H1 (cell line): ENCODE data around the gene AMBP. TPM values are rescaled to one million over a fixed set of nuclear protein-coding genes. Genes with fewer than 3 reads are reported as not detected.

ENCODE experiments used
- CTCF ChIA-PET: fragments of 300-600 bp; sonication (Branson Sonifier 250); formaldehyde crosslinking; loops from one replicate; lab custom pipeline; 2021; ENCODE audit not compliant: partially characterized antibody; lab: Charles Lee
- POLR2A ChIA-PET: fragments of 300-600 bp; sonication (Branson Sonifier 250); formaldehyde crosslinking; loops from one replicate; lab custom pipeline; 2021; ENCODE audit warnings: inconsistent platforms; ENCODE audit not compliant: partially characterized antibody; lab: Charles Lee
- DNase-seq, 2 experiments: peaks; one replicate each; pipeline versions ENCODE4 v3.0.0 to v3.0.0-alpha.2; 2010 to 2022; ENCODE audit warnings: low spot score in 2 of 2, low read depth in 1 of 2, mixed read lengths in 1 of 2
- FAIRE-seq: peaks from 2 replicates; lab custom pipeline; 2011; peaks lifted over from hg19 to GRCh38; lab: Jason Lieb, UNC
- H2AFZ ChIP-seq: 2 replicates; pipeline ENCODE4 v1.8.1; 2012; ENCODE audit warnings: low read length, inconsistent platforms
- H2AK5ac ChIP-seq: 2 replicates; pipeline ENCODE4 v1.6.1; 2013; ENCODE audit warnings: low read depth, low read length
- H2BK120ac ChIP-seq: replicated peaks from 2 replicates; pipeline ENCODE3; 2013; ENCODE audit warnings: low read depth, low read length, inconsistent platforms
- H2BK12ac ChIP-seq: 2 replicates; pipeline ENCODE4 v1.6.1; 2013; ENCODE audit warnings: low read depth, low read length
- H2BK15ac ChIP-seq: 2 replicates; pipeline ENCODE4 v1.6.1; 2013; ENCODE audit warnings: low read length
- H2BK20ac ChIP-seq: 2 replicates; pipeline ENCODE4 v1.6.1; 2013; ENCODE audit warnings: low read length
- H2BK5ac ChIP-seq: 2 replicates; pipeline ENCODE4 v1.6.1; 2013; ENCODE audit warnings: low read depth, low read length
- H3K14ac ChIP-seq: 2 replicates; pipeline ENCODE4 v1.6.1; 2013; ENCODE audit warnings: inconsistent platforms; ENCODE audit not compliant: insufficient read length
- H3K18ac ChIP-seq: 2 replicates; pipeline ENCODE4 v1.6.1; 2013; ENCODE audit warnings: low read length; ENCODE audit errors: extremely low read depth
- H3K23ac ChIP-seq: 2 replicates; pipeline ENCODE4 v1.6.1; 2013; ENCODE audit warnings: inconsistent platforms; ENCODE audit not compliant: insufficient read length
- H3K23me2 ChIP-seq: 2 replicates; pipeline ENCODE4 v1.6.1; 2013; ENCODE audit warnings: low read depth, low read length
- H3K27ac ChIP-seq: 2 replicates; pipeline ENCODE4 v1.6.1; 2011; ENCODE audit warnings: low read depth, low read length, inconsistent platforms
- H3K27me3 ChIP-seq, 4 experiments: replicated peaks in 1 of 4; 1 replicate in 1 of 4; 2 replicates in 3 of 4; pipeline versions ENCODE4 v1.6.1 to v1.8.1; 2011 to 2013; ENCODE audit warnings: low read length in 3 of 4, mild to moderate bottlenecking in 3 of 4, inconsistent platforms in 2 of 4, mixed read lengths in 2 of 4, moderate library complexity in 1 of 4; ENCODE audit not compliant: control insufficient read depth in 3 of 4, insufficient read depth in 3 of 4; ENCODE audit errors: extremely low read depth in 1 of 4
- H3K36me3 ChIP-seq, 4 experiments: 2 replicates each; pipeline versions ENCODE4 v1.6.1 to v1.8.1; 2011 to 2013; ENCODE audit warnings: mild to moderate bottlenecking in 4 of 4, low read length in 3 of 4, moderate library complexity in 2 of 4, control low read depth in 1 of 4, inconsistent platforms in 1 of 4; ENCODE audit not compliant: insufficient read depth in 4 of 4, control insufficient read depth in 2 of 4
- H3K4ac ChIP-seq: replicated peaks from 2 replicates; pipeline ENCODE3; 2013; ENCODE audit warnings: low read length, low read depth, mixed read lengths, inconsistent platforms; ENCODE audit not compliant: insufficient read length
- H3K4me1 ChIP-seq, 4 experiments: replicated peaks in 1 of 4; 1 replicate in 1 of 4; 2 replicates in 3 of 4; pipeline versions ENCODE4 v1.6.1 to v1.8.1; 2011 to 2013; ENCODE audit warnings: low read length in 3 of 4, inconsistent platforms in 2 of 4, mixed read lengths in 1 of 4; ENCODE audit not compliant: insufficient read depth in 4 of 4, control insufficient read depth in 3 of 4
- H3K4me2 ChIP-seq, 2 experiments: 2 replicates each; pipeline versions ENCODE4 v1.6.1 to v1.8.1; 2011 to 2013; ENCODE audit warnings: low read depth in 2 of 2, low read length in 2 of 2, control low read depth in 1 of 2, inconsistent platforms in 1 of 2, mild to moderate bottlenecking in 1 of 2; ENCODE audit not compliant: insufficient read depth in 1 of 2
- H3K4me3 ChIP-seq, 4 experiments: fragments of 200-600, 300-600 bp in 1 of 4; sonication (generic), shearing (Covaris generic), sonication (Bioruptor Twin) in 1 of 4; 2 replicates each; pipeline versions ENCODE4 v1.5.1 to v1.8.1; 2011 to 2016; ENCODE audit warnings: low read length in 4 of 4, low read depth in 3 of 4, control low read depth in 2 of 4, inconsistent platforms in 2 of 4, mild to moderate bottlenecking in 2 of 4, mixed read lengths in 1 of 4, moderate library complexity in 1 of 4; ENCODE audit not compliant: insufficient read depth in 2 of 4; ENCODE audit errors: extremely low read depth in 1 of 4
- H3K56ac ChIP-seq: replicated peaks from 2 replicates; pipeline ENCODE3; 2013; ENCODE audit warnings: low read depth, mild to moderate bottlenecking, mixed read lengths, low read length, inconsistent platforms; ENCODE audit not compliant: insufficient read length
- H3K79me1 ChIP-seq: 2 replicates; pipeline ENCODE4 v1.6.1; 2013; ENCODE audit warnings: low read depth, low read length, control low read depth
- H3K79me2 ChIP-seq, 2 experiments: 2 replicates each; pipeline versions ENCODE4 v1.6.1 to v1.8.1; 2012 to 2013; ENCODE audit warnings: low read length in 2 of 2, mild to moderate bottlenecking in 2 of 2, inconsistent platforms in 1 of 2; ENCODE audit not compliant: insufficient read depth in 2 of 2, control insufficient read depth in 1 of 2
- H3K9ac ChIP-seq, 4 experiments: replicated peaks in 1 of 4; 1 replicate in 1 of 4; 2 replicates in 3 of 4; pipeline versions ENCODE4 v1.6.1 to v1.8.1; 2011 to 2013; ENCODE audit warnings: low read depth in 3 of 4, low read length in 3 of 4, control low read depth in 2 of 4, mild to moderate bottlenecking in 2 of 4, moderate library complexity in 2 of 4, inconsistent platforms in 1 of 4; ENCODE audit errors: extremely low read depth in 1 of 4
- H3K9me3 ChIP-seq, 2 experiments: 2 replicates each; pipeline versions ENCODE4 v1.6.1 to v1.8.1; 2012 to 2013; ENCODE audit warnings: mild to moderate bottlenecking in 2 of 2, moderate library complexity in 2 of 2, control low read depth in 1 of 2, inconsistent platforms in 1 of 2, low read depth in 1 of 2, low read length in 1 of 2, mixed read lengths in 1 of 2; ENCODE audit not compliant: insufficient read depth in 2 of 2
- H4K20me1 ChIP-seq, 2 experiments: replicated peaks in 1 of 2; 2 replicates each; pipeline versions ENCODE3 to v1.8.1; 2011 to 2013; ENCODE audit warnings: inconsistent platforms in 2 of 2, low read length in 2 of 2, mild to moderate bottlenecking in 1 of 2; ENCODE audit not compliant: insufficient read depth in 2 of 2, control insufficient read depth in 1 of 2
- H4K5ac ChIP-seq: 2 replicates; pipeline ENCODE4 v1.6.1; 2013; ENCODE audit warnings: low read length, low read depth, mixed read lengths, inconsistent platforms; ENCODE audit not compliant: insufficient read length
- H4K8ac ChIP-seq: 2 replicates; pipeline ENCODE4 v1.8.0; 2013; ENCODE audit warnings: mild to moderate bottlenecking, moderate library complexity, low read length, inconsistent platforms; ENCODE audit not compliant: insufficient read depth; ENCODE audit errors: extremely low read depth
- H4K91ac ChIP-seq: replicated peaks from 2 replicates; pipeline ENCODE3; 2013; ENCODE audit warnings: low read length, mixed read lengths, inconsistent platforms; ENCODE audit not compliant: insufficient read length
- BRCA1 ChIP-seq: IDR thresholded peaks from 2 replicates; pipeline ENCODE4 v1.6.1; 2012; ENCODE audit warnings: low read depth, low read length, improper control_type of control experiment
- FOSL1 ChIP-seq: IDR thresholded peaks from 2 replicates; pipeline ENCODE4 v1.6.1; 2011; ENCODE audit warnings: mild to moderate bottlenecking, low read depth, low read length, moderate library complexity; ENCODE audit not compliant: insufficient read depth
- SIX5 ChIP-seq: IDR thresholded peaks from 2 replicates; pipeline ENCODE4 v1.6.1; 2011; ENCODE audit warnings: mild to moderate bottlenecking, low read depth, low read length
- ZNF274 ChIP-seq: IDR thresholded peaks from 2 replicates; pipeline ENCODE4 v1.7.0; 2012; ENCODE audit warnings: low read length, borderline replicate concordance; ENCODE audit errors: extremely low read depth
- WGBS, 2 experiments: shearing (Covaris generic) in 1 of 2; methylation state at CpG; one replicate each; pipeline versions ENCODE4 v1.1.6 to v1.1.7; 2013 to 2015; ENCODE audit warnings: low lambda C conversion rate in 2 of 2, mixed read lengths in 2 of 2, inconsistent platforms in 1 of 2, low coverage in 1 of 2, missing lambda C conversion rate in 1 of 2; ENCODE audit not compliant: insufficient replicate concordance in 2 of 2, insufficient coverage in 1 of 2, insufficient read length in 1 of 2; ENCODE audit errors: extremely low coverage in 1 of 2, missing lambda C conversion rate in 1 of 2; 5-methylcytosine and 5-hydroxymethylcytosine counted together
- polyA plus RNA-seq, 7 experiments: library from polyadenylated mRNA; depleted of rRNA in 3 of 7; stranded (reverse) in 5 of 7; unstranded in 2 of 7; fragments of >200 nt in 5 of 7; fragments of 200-250 nt in 2 of 7; gene quantifications; 1 replicate in 5 of 7; 2 replicates in 1 of 7; 4 replicates in 1 of 7; pipeline versions ENCODE4 v1.2.1 to v1.2.3, GENCODE V29; 2011 to 2013; ENCODE audit warnings: missing spikeins in 2 of 7, mixed read lengths in 2 of 7
- total RNA-seq: library from RNA; stranded (reverse); fragmentation: NEBNext Ultra II Directional; extraction: Animal tissue kit (Norgen Biotek cat#: 25700); gene quantifications from 2 replicates; pipeline ENCODE4 v1.2.1, GENCODE V29; 2021
- TF ChIP-seq, protein P1 (sequence below): IDR thresholded peaks from 2 replicates; pipeline ENCODE4 v1.6.1; 2012; ENCODE audit warnings: low read length, inconsistent platforms

Gene AMBP
- total and polyA plus RNA-seq, 2 of the 8 experiments (the other 6 are each of a cell fraction or from before 2014, with no cell fraction given): 3.0 to 4.0 TPM

DNA sequence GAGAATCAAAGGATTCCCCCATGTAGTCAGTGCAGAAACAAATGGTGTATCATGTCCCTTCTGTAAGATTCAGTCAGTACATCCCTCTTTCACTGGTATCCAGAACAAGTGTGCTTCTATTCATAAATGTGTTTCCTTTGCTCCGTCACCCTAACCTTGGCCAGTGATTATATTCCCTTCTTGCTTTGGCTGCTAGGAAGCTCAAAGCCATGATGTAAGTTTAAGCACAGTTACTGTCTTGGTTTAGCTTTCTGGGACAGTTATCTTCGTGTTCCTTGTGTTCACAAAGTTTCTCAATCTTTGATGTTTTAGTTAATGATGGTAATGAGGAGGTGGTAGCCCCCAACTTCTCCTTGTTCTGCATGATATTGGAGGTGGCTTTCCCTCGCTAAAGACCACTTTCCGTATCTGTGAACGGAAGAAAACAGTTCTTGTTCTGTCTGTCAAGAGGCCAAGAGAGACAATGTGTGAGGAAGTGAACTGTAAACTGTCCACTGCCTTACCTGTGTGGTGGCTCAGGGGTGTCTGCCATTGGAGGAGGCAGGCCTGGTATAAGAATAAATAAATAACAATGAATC lies 2.2 kb upstream of the AMBP start:
- Histone ChIP-seq H2AK5ac (no peak overlapping the region), H2BK15ac (no peak overlapping the region), H3K27ac (no peak overlapping the region), H3K79me1 (no peaks in the 10 kb centered on the region), H4K8ac (no peak overlapping the region), H3K9me3 (no peaks in the 10 kb centered on the region), H3K4me2 (no peak overlapping the region), H2BK5ac (no peak overlapping the region), H2BK120ac (no peak overlapping the region), H3K79me2 (no peaks in the 10 kb centered on the region), H3K23ac (no peak overlapping the region), H3K18ac (no peak overlapping the region), H3K9ac (no peak overlapping the region), H4K5ac (no peak overlapping the region), H3K27me3 (peaks cover 0 to 3% (median under 1%) of the 10 kb centered on the region in 4 experiments; a peak in 3 of 7 replicates), H2BK12ac (0 out of 2 replicates have a peak overlapping the region, but pooled peaks have one; percentile 18), H4K91ac (no peak overlapping the region), H2BK20ac (no peak overlapping the region; the same call in 1 of the 2 replicates), H3K14ac (no peak overlapping the region), H3K4me3 (no peak overlapping the region), H3K4ac (no peak overlapping the region), H3K36me3 (no peaks in the 10 kb centered on the region), H2AFZ (no peak overlapping the region), H3K56ac (no peak overlapping the region), H3K23me2 (no peaks in the 10 kb centered on the region; the same call in 1 of the 2 replicates), H4K20me1 (peaks cover 0 to 1% of the 10 kb centered on the region in 2 experiments), H3K4me1 (peaks cover 0 to 6% (median 3%) of the 10 kb centered on the region in 4 experiments; a peak in 4 of 7 replicates)
- FAIRE-seq (no peak), DNase-seq (no peak)
- CTCF ChIA-PET: interaction anchor here (0.7 to 10.3 kb wide), 8 partner anchors 8 to 211 kb away, joined by 3 to 144 read pairs (median 15); no protein-coding TSS in a partner anchor
- POLR2A ChIA-PET: no interaction called here
- TF ChIP-seq FOSL1 (no peak), BRCA1 (no peak), ZNF274 (no peak), SIX5 (no peak)
- TF ChIP-seq, protein P1, sequence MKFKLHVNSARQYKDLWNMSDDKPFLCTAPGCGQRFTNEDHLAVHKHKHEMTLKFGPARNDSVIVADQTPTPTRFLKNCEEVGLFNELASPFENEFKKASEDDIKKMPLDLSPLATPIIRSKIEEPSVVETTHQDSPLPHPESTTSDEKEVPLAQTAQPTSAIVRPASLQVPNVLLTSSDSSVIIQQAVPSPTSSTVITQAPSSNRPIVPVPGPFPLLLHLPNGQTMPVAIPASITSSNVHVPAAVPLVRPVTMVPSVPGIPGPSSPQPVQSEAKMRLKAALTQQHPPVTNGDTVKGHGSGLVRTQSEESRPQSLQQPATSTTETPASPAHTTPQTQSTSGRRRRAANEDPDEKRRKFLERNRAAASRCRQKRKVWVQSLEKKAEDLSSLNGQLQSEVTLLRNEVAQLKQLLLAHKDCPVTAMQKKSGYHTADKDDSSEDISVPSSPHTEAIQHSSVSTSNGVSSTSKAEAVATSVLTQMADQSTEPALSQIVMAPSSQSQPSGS: no peak
- WGBS, 2 experiments: 79% methylated on average over 5 of the region's 5 CpGs; no CpG with 5 or more reads in 1 of the 2 experiments
